HepG2 (cell line): ENCODE results near the gene SPOCD1. TPM values are rescaled to one million over a fixed set of nuclear protein-coding genes. Genes with fewer than 3 reads are reported as not detected.

Experiments
- CCAR2 ChIP-seq: fragments of 200-400 bp; formaldehyde crosslinking; optimal IDR thresholded peaks from 2 replicates; pipeline ENCODE3; 2018; ENCODE audit warnings: low read depth, mild to moderate bottlenecking, low read length, moderate library complexity
- DMAP1 ChIP-seq: IDR thresholded peaks from 2 replicates; pipeline ENCODE4 v1.6.1; 2016
- HCFC1 ChIP-seq: fragments of 150-350 bp; IDR thresholded peaks from 2 replicates; pipeline ENCODE4 v1.6.1; 2014; ENCODE audit warnings: low read depth, low read length
- HIVEP1 ChIP-seq: sonication (generic); formaldehyde crosslinking; IDR thresholded peaks from 2 replicates; pipeline ENCODE4 v1.4.0; 2020; ENCODE audit warnings: mild to moderate bottlenecking, missing genetic modification reagents
- NFIB ChIP-seq: sonication (generic); formaldehyde crosslinking; IDR thresholded peaks from 2 replicates; pipeline ENCODE4 v1.9.0; 2021; ENCODE audit warnings: missing genetic modification reagents, mild to moderate bottlenecking, borderline replicate concordance
- NFYC ChIP-seq: IDR thresholded peaks from 2 replicates; pipeline ENCODE4 v1.6.1; 2016; ENCODE audit warnings: missing genetic modification reagents, missing compliant biosample characterization
- PAX8 ChIP-seq: sonication (generic); formaldehyde crosslinking; IDR thresholded peaks from 2 replicates; pipeline ENCODE4 v1.8.0; 2022; ENCODE audit warnings: mild to moderate bottlenecking, missing genetic modification reagents, borderline replicate concordance
- RORA ChIP-seq: sonication (generic); formaldehyde crosslinking; IDR thresholded peaks from 2 replicates; pipeline ENCODE4 v1.5.0; 2020; ENCODE audit warnings: mild to moderate bottlenecking, missing genetic modification reagents, moderate library complexity
- ZEB1 ChIP-seq: IDR thresholded peaks from 2 replicates; pipeline ENCODE4 v1.6.1; 2012; ENCODE audit warnings: mild to moderate bottlenecking, low read depth, inconsistent platforms; ENCODE audit not compliant: insufficient replicate concordance
- ZNF207 ChIP-seq: fragments of 450-650 bp; IDR thresholded peaks from 2 replicates; pipeline ENCODE4 v1.6.1; 2016; ENCODE audit warnings: antibody characterized with exemption, borderline replicate concordance
- ZNF292 ChIP-seq: sonication (generic); formaldehyde crosslinking; IDR thresholded peaks from 2 replicates; pipeline ENCODE4 v1.8.1; 2022; ENCODE audit warnings: mild to moderate bottlenecking, low read depth, missing genetic modification reagents, borderline replicate concordance
- ZNF383 ChIP-seq: sonication (generic); formaldehyde crosslinking; IDR thresholded peaks from 2 replicates; pipeline ENCODE4 v1.4.0; 2020; ENCODE audit warnings: missing genetic modification reagents, mild to moderate bottlenecking, borderline replicate concordance
- ZNF451 ChIP-seq: sonication (generic); formaldehyde crosslinking; IDR thresholded peaks from 2 replicates; pipeline ENCODE4 v1.5.0; 2020; ENCODE audit warnings: mild to moderate bottlenecking, missing genetic modification reagents
- ZNF501 ChIP-seq: sonication (generic); formaldehyde crosslinking; IDR thresholded peaks from 2 replicates; pipeline ENCODE4 v1.5.1; 2020; ENCODE audit warnings: mild to moderate bottlenecking, moderate library complexity, missing genetic modification reagents
- ZNF674 ChIP-seq: sonication (generic); formaldehyde crosslinking; IDR thresholded peaks from 2 replicates; pipeline ENCODE4 v1.5.0; 2020; ENCODE audit warnings: low read depth, mild to moderate bottlenecking, missing genetic modification reagents
- ZSCAN22 ChIP-seq: sonication (generic); formaldehyde crosslinking; IDR thresholded peaks from 2 replicates; pipeline ENCODE4 v1.4.0; 2020; ENCODE audit warnings: mild to moderate bottlenecking, missing genetic modification reagents
- polyA plus RNA-seq, 8 experiments: library from polyadenylated mRNA; depleted of rRNA in 3 of 8; stranded (reverse) in 7 of 8; unstranded in 1 of 8; fragments of >200 nt; fragmentation: Illumina TruSeq in 4 of 8; extraction: Trizol in 4 of 8; gene quantifications; 2 replicates each; pipeline versions ENCODE4 v1.2.1 to v1.2.3, GENCODE V29; 2011 to 2016; ENCODE audit warnings: low read depth in 4 of 8, missing spikeins in 1 of 8, mixed read lengths in 1 of 8; ENCODE audit not compliant: insufficient read depth in 1 of 8
- total RNA-seq, 5 experiments: library from RNA; depleted of rRNA; stranded (reverse); fragments of >200 nt; fragmentation: Illumina TruSeq; extraction: Trizol; gene quantifications; 2 replicates each; pipeline ENCODE4 v1.2.3, GENCODE V29; 2016; ENCODE audit warnings: low read depth in 1 of 5
- TF ChIP-seq, protein P1 (sequence below): sonication (generic); formaldehyde crosslinking; conservative IDR thresholded peaks from 2 replicates; pipeline ENCODE4 v1.8.1; 2023; ENCODE audit warnings: missing genetic modification reagents
- TF ChIP-seq, protein P2 (sequence below): sonication (generic); formaldehyde crosslinking; IDR thresholded peaks from 2 replicates; pipeline ENCODE4 v1.4.0; 2020; ENCODE audit warnings: missing genetic modification reagents, borderline replicate concordance
- TF ChIP-seq, protein P3 (sequence below): sonication (generic); formaldehyde crosslinking; IDR thresholded peaks from 2 replicates; pipeline ENCODE4 v1.8.0; 2022; ENCODE audit warnings: mild to moderate bottlenecking, missing genetic modification reagents, moderate library complexity
- TF ChIP-seq, protein P4 (sequence below): sonication (generic); formaldehyde crosslinking; IDR thresholded peaks from 2 replicates; pipeline ENCODE4 v1.4.0; 2020; ENCODE audit warnings: missing genetic modification reagents, mild to moderate bottlenecking, borderline replicate concordance

SPOCD1 gene
- total and polyA plus RNA-seq, 2 of the 13 experiments (the other 11 are each of a cell fraction or from before 2014, with no cell fraction given) = 0.24 to 0.29 TPM

DNA sequence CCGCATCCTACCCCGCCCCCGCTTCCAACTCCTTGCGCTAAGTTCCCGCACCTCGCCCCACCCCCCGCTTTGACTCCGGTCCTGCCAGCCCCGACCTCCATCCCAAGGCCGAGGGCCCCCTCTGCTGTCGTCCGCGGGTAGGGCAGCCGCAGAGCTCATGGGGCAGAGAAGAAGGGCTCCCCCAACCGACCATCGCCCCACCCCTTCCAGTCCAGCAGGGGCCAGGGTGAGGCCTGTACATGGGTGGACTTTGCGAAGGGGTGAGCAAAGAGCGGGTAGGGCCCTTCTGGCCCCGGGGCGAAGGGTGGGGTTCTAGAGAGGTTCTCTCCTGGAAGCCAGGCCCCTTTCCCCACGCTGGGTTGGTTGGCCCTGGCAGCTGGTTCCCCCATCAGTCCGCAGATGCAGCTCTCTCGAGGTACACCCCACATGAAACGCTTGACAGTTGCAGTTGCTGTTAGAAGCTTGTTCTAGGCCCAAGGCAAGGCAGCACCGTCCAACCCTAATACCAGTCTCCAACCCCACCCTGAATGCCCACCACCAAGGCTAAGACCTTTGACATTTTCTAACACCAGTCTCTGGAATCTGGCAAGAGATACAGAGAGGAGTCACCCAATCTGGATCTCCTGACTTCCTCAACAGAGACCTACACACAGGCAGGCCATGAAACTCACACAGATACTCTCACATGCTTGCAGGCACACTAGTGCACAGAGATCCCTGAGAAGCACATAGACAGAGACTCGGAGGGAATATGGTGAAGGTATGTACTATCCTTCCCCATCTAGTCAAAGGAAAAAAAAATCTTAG, 26.4 kb downstream of the SPOCD1 start (continued):
- TF ChIP-seq NFYC (CRISPR knock-in tag) (no peak), RORA (CRISPR knock-in tag) (no peak), ZNF501 (CRISPR knock-in tag) (0 out of 2 replicates have a peak, but pooled peaks have one; percentile 29), NFIB (no peak), HIVEP1 (CRISPR knock-in tag) (0 out of 2 replicates have a peak, but pooled peaks have one; percentile 16), ZNF451 (no peak), ZNF674 (CRISPR knock-in tag) (no peak), PAX8 (CRISPR knock-in tag) (no peak), HCFC1 (no peak), ZNF292 (CRISPR knock-in tag) (no peak), ZNF383 (CRISPR knock-in tag) (no peak), ZNF207 (no peak), CCAR2 (no peak), ZSCAN22 (CRISPR knock-in tag) (no peak), DMAP1 (CRISPR knock-in tag) (0 out of 2 replicates have a peak, but pooled peaks have one; percentile 12), ZEB1 (no peak)
- TF ChIP-seq, protein P1, sequence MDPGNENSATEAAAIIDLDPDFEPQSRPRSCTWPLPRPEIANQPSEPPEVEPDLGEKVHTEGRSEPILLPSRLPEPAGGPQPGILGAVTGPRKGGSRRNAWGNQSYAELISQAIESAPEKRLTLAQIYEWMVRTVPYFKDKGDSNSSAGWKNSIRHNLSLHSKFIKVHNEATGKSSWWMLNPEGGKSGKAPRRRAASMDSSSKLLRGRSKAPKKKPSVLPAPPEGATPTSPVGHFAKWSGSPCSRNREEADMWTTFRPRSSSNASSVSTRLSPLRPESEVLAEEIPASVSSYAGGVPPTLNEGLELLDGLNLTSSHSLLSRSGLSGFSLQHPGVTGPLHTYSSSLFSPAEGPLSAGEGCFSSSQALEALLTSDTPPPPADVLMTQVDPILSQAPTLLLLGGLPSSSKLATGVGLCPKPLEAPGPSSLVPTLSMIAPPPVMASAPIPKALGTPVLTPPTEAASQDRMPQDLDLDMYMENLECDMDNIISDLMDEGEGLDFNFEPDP (CRISPR knock-in tag) = no peak
- TF ChIP-seq, protein P2, sequence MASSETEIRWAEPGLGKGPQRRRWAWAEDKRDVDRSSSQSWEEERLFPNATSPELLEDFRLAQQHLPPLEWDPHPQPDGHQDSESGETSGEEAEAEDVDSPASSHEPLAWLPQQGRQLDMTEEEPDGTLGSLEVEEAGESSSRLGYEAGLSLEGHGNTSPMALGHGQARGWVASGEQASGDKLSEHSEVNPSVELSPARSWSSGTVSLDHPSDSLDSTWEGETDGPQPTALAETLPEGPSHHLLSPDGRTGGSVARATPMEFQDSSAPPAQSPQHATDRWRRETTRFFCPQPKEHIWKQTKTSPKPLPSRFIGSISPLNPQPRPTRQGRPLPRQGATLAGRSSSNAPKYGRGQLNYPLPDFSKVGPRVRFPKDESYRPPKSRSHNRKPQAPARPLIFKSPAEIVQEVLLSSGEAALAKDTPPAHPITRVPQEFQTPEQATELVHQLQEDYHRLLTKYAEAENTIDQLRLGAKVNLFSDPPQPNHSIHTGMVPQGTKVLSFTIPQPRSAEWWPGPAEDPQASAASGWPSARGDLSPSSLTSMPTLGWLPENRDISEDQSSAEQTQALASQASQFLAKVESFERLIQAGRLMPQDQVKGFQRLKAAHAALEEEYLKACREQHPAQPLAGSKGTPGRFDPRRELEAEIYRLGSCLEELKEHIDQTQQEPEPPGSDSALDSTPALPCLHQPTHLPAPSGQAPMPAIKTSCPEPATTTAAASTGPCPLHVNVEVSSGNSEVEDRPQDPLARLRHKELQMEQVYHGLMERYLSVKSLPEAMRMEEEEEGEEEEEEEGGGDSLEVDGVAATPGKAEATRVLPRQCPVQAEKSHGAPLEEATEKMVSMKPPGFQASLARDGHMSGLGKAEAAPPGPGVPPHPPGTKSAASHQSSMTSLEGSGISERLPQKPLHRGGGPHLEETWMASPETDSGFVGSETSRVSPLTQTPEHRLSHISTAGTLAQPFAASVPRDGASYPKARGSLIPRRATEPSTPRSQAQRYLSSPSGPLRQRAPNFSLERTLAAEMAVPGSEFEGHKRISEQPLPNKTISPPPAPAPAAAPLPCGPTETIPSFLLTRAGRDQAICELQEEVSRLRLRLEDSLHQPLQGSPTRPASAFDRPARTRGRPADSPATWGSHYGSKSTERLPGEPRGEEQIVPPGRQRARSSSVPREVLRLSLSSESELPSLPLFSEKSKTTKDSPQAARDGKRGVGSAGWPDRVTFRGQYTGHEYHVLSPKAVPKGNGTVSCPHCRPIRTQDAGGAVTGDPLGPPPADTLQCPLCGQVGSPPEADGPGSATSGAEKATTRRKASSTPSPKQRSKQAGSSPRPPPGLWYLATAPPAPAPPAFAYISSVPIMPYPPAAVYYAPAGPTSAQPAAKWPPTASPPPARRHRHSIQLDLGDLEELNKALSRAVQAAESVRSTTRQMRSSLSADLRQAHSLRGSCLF (CRISPR knock-in tag) = no peak
- TF ChIP-seq, protein P3, sequence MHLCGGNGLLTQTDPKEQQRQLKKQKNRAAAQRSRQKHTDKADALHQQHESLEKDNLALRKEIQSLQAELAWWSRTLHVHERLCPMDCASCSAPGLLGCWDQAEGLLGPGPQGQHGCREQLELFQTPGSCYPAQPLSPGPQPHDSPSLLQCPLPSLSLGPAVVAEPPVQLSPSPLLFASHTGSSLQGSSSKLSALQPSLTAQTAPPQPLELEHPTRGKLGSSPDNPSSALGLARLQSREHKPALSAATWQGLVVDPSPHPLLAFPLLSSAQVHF (CRISPR knock-in tag) = no peak
- TF ChIP-seq, protein P4, sequence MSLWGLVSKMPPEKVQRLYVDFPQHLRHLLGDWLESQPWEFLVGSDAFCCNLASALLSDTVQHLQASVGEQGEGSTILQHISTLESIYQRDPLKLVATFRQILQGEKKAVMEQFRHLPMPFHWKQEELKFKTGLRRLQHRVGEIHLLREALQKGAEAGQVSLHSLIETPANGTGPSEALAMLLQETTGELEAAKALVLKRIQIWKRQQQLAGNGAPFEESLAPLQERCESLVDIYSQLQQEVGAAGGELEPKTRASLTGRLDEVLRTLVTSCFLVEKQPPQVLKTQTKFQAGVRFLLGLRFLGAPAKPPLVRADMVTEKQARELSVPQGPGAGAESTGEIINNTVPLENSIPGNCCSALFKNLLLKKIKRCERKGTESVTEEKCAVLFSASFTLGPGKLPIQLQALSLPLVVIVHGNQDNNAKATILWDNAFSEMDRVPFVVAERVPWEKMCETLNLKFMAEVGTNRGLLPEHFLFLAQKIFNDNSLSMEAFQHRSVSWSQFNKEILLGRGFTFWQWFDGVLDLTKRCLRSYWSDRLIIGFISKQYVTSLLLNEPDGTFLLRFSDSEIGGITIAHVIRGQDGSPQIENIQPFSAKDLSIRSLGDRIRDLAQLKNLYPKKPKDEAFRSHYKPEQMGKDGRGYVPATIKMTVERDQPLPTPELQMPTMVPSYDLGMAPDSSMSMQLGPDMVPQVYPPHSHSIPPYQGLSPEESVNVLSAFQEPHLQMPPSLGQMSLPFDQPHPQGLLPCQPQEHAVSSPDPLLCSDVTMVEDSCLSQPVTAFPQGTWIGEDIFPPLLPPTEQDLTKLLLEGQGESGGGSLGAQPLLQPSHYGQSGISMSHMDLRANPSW (CRISPR knock-in tag) = no peak
